ENCODE measurements around the gene SCAND1. TPM values are rescaled to one million over a fixed set of nuclear protein-coding genes. Genes with fewer than 3 reads are reported as not detected.

SCAND1 gene
- total RNA-seq, 1 experiment from 2014 or later: 59.6 TPM

DNA sequence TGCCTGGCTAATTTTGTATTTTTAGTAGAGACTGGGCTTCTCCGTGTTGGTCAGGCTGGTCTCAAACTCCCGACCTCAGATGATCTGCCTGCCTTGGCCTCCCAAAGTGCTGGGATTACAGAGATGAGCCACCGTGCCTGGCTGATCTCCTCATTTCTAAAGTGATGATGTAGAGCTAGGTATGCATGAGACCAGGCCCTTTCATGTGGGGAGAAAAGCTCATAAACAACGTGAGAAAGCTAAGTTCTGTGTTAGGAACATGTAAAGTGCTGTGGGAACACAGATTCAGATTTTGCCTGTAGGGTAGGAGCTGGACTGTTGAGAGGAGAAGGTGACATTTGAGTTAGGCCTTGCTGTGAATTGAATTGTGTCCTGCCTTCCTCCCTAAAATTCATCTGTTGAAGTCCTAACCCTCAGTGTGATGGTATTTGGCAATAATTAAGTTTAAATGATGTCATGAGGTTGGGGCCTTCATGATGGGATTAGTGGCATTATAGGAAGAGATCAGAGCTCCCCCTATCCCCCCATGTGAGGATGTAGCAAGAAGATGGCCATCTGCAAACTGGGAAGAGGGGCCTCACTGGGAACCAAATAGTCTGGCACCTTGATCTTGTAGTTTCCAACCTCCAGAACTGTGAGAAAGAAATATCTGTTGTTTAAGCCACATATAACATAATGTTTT, 49.2 kb downstream of the SCAND1 start:
- Histone ChIP-seq H3K4me3 (ENCODE audit: low read depth in 2 of 2, low read length in 2 of 2) (no peak overlapping the region), H3K27me3 (ENCODE audit: control insufficient read depth, insufficient read depth, low read length) (no peaks in the 10 kb centered on the region), H3K4me1 (ENCODE audit: control insufficient read depth, insufficient read depth, low read length) (peaks cover 6% of the 10 kb centered on the region), H3K27ac (ENCODE audit: low read length) (no peak overlapping the region), H3K36me3 (ENCODE audit: control insufficient read depth, insufficient read depth, low read length) (no peaks in the 10 kb centered on the region), H3K9me3 (ENCODE audit: control insufficient read depth, insufficient read depth, low read depth, low read length) (no peaks in the 10 kb centered on the region)
- no TSS peak for BruUV-seq (replicated peaks)
- TF ChIP-seq TCF7L2 (IDR thresholded peaks at IDR 0.05; ENCODE audit: low read depth, low read length) (no peak), SIN3A (IDR thresholded peaks at IDR 0.05; ENCODE audit: borderline replicate concordance, insufficient read depth, low read depth, low read length) (no peak), POLR2AphosphoS5 (IDR thresholded peaks at IDR 0.05; ENCODE audit: low read depth, low read length) (no peak)
- TF ChIP-seq, protein P1, sequence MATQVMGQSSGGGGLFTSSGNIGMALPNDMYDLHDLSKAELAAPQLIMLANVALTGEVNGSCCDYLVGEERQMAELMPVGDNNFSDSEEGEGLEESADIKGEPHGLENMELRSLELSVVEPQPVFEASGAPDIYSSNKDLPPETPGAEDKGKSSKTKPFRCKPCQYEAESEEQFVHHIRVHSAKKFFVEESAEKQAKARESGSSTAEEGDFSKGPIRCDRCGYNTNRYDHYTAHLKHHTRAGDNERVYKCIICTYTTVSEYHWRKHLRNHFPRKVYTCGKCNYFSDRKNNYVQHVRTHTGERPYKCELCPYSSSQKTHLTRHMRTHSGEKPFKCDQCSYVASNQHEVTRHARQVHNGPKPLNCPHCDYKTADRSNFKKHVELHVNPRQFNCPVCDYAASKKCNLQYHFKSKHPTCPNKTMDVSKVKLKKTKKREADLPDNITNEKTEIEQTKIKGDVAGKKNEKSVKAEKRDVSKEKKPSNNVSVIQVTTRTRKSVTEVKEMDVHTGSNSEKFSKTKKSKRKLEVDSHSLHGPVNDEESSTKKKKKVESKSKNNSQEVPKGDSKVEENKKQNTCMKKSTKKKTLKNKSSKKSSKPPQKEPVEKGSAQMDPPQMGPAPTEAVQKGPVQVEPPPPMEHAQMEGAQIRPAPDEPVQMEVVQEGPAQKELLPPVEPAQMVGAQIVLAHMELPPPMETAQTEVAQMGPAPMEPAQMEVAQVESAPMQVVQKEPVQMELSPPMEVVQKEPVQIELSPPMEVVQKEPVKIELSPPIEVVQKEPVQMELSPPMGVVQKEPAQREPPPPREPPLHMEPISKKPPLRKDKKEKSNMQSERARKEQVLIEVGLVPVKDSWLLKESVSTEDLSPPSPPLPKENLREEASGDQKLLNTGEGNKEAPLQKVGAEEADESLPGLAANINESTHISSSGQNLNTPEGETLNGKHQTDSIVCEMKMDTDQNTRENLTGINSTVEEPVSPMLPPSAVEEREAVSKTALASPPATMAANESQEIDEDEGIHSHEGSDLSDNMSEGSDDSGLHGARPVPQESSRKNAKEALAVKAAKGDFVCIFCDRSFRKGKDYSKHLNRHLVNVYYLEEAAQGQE (IDR thresholded peaks at IDR 0.05; ENCODE audit: insufficient read depth in 1 of 2, low read depth in 2 of 2, low read length in 1 of 2): no peak
- TF ChIP-seq, protein P2, sequence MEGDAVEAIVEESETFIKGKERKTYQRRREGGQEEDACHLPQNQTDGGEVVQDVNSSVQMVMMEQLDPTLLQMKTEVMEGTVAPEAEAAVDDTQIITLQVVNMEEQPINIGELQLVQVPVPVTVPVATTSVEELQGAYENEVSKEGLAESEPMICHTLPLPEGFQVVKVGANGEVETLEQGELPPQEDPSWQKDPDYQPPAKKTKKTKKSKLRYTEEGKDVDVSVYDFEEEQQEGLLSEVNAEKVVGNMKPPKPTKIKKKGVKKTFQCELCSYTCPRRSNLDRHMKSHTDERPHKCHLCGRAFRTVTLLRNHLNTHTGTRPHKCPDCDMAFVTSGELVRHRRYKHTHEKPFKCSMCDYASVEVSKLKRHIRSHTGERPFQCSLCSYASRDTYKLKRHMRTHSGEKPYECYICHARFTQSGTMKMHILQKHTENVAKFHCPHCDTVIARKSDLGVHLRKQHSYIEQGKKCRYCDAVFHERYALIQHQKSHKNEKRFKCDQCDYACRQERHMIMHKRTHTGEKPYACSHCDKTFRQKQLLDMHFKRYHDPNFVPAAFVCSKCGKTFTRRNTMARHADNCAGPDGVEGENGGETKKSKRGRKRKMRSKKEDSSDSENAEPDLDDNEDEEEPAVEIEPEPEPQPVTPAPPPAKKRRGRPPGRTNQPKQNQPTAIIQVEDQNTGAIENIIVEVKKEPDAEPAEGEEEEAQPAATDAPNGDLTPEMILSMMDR (IDR thresholded peaks at IDR 0.05): no peak
- ATAC-seq (no peak), DNase-seq (ENCODE audit: low read depth, low spot score) (no peak)
- POLR2A ChIA-PET: interaction anchor here (0.6 kb wide), 2 partner anchors 103 to 159 kb away, joined by 3 to 10 read pairs; no protein-coding TSS in a partner anchor
- intact Hi-C loops (cut with micrococcal nuclease; ENCODE audit: unreplicated experiment) (no loop called here), in situ Hi-C loops (cut with HindIII; ENCODE audit: low pct_unique_long_range_greater_than_20kb, low sequenced_read_pairs) (no loop called here)
- CTCF ChIA-PET: no interaction called here

DNA sequence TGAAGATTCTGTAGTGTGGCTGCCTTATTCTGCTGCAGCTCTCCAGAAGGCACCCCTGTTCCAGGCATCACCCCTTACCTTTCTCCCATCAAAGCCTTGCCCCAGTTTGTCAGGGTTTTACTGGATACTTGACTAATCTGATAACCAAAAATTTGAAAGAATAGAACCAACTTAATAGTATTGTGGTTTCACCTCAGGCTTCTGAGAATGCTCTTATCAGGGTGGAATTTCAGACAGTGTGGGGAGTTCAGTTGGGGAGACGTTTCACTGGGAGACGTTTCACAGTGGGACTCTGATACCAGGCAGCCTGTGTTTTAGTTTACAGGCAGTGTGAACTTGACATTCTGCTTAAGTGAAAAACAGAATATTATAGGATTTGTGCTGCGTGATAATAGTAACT, 50.5 kb downstream of the SCAND1 start:
- no peaks in the 10 kb centered on the region for H3K36me3 ChIP-seq (ENCODE audit: control insufficient read depth, insufficient read depth, low read length)
- CTCF ChIA-PET: no interaction called here
- H3K9me3 ChIP-seq (ENCODE audit: control insufficient read depth, insufficient read depth, low read depth, low read length): no peaks in the 10 kb centered on the region
- peaks cover 6% of the 10 kb centered on the region; the same call in 1 of the 2 replicates for H3K4me1 ChIP-seq (ENCODE audit: control insufficient read depth, insufficient read depth, low read length)
- POLR2A ChIA-PET: no interaction called here
- H3K27ac ChIP-seq (ENCODE audit: low read length): no peak overlapping the region
- in situ Hi-C loops (cut with HindIII; ENCODE audit: low pct_unique_long_range_greater_than_20kb, low sequenced_read_pairs) (no loop called here), intact Hi-C loops (cut with micrococcal nuclease; ENCODE audit: unreplicated experiment) (no loop called here)
- no peak overlapping the region for H3K4me3 ChIP-seq (ENCODE audit: low read depth in 2 of 2, low read length in 2 of 2)
- ATAC-seq: no peak
- DNase-seq (ENCODE audit: low read depth, low spot score): no peak
- H3K27me3 ChIP-seq (ENCODE audit: control insufficient read depth, insufficient read depth, low read length): no peaks in the 10 kb centered on the region
- TF ChIP-seq POLR2AphosphoS5 (IDR thresholded peaks at IDR 0.05; ENCODE audit: low read depth, low read length) (no peak), SIN3A (IDR thresholded peaks at IDR 0.05; ENCODE audit: borderline replicate concordance, insufficient read depth, low read depth, low read length) (no peak), TCF7L2 (IDR thresholded peaks at IDR 0.05; ENCODE audit: low read depth, low read length) (no peak)
- TF ChIP-seq, protein P1 (IDR thresholded peaks at IDR 0.05; ENCODE audit: insufficient read depth in 1 of 2, low read depth in 2 of 2, low read length in 1 of 2): no peak
- TF ChIP-seq, protein P2 (IDR thresholded peaks at IDR 0.05): no peak
- no TSS peak for BruUV-seq (replicated peaks)
